ENCODE measurements around the gene HMGN3. TPM values are rescaled to one million over a fixed set of nuclear protein-coding genes. Genes with fewer than 3 reads are reported as not detected.

HMGN3 gene
- polyA plus RNA-seq, 1 donor from 2014 or later, result 121 TPM

GRCh38 chr6:79277109-79277508, 42.6 kb upstream of the HMGN3 start:
- Histone ChIP-seq H3K9ac (ENCODE audit: low read length) (no peak overlapping the region), H3K79me2 (replicated peaks; ENCODE audit: insufficient read depth, low read length) (no peaks in the 10 kb centered on the region), H3K4me3 (ENCODE audit: low read length) (no peak overlapping the region), H3F3A (ENCODE audit: insufficient read depth, low read length, poor library complexity, severe bottlenecking) (no peaks in the 10 kb centered on the region), H3K27me3 (ENCODE audit: insufficient read depth, low read depth, low read length) (no peaks in the 10 kb centered on the region), H3K9me2 (ENCODE audit: insufficient read depth, low read length) (no peaks in the 10 kb centered on the region), H3K4me2 (ENCODE audit: low read length) (no peak overlapping the region), H3K27ac (ENCODE audit: low read length) (no peak overlapping the region), H4K20me1 (ENCODE audit: insufficient read depth) (no peaks in the 10 kb centered on the region), H3K9me3 (ENCODE audit: low read length) (no peaks in the 10 kb centered on the region), H2AFZ (ENCODE audit: low read depth, low read length) (no peak overlapping the region), H3K36me3 (ENCODE audit: insufficient read depth, low read length) (no peaks in the 10 kb centered on the region)
- TF ChIP-seq REST (IDR thresholded peaks at IDR 0.05; ENCODE audit: borderline replicate concordance) (no peak), SMC3 (conservative IDR thresholded peaks at IDR 0.05; ENCODE audit: poor library complexity) (no peak), EZH2 (IDR thresholded peaks at IDR 0.05; ENCODE audit: borderline replicate concordance, insufficient read depth, low read length, poor library complexity, severe bottlenecking) (no peak)

GRCh38 chr6:79269877-79270276, 35.4 kb upstream of the HMGN3 start:
- no peak for TF ChIP-seq REST (IDR thresholded peaks at IDR 0.05; ENCODE audit: borderline replicate concordance)
- TF ChIP-seq EP300 (conservative IDR thresholded peaks at IDR 0.05; ENCODE audit: poor library complexity, severe bottlenecking), result no peak
- TF ChIP-seq POLR2AphosphoS5 (IDR thresholded peaks at IDR 0.05), result no peak
- TF ChIP-seq SMC3 (conservative IDR thresholded peaks at IDR 0.05; ENCODE audit: poor library complexity), result no peak
- no peak for TF ChIP-seq EZH2 (IDR thresholded peaks at IDR 0.05; ENCODE audit: borderline replicate concordance, insufficient read depth, low read length, poor library complexity, severe bottlenecking)
- no peak for TF ChIP-seq TAF1 (IDR thresholded peaks at IDR 0.05; ENCODE audit: low read depth)
- TF ChIP-seq CTCF (IDR thresholded peaks at IDR 0.05; ENCODE audit: poor library complexity, severe bottlenecking), result no peak
- no peak for TF ChIP-seq RAD21 (conservative IDR thresholded peaks at IDR 0.05)
- no peak for TF ChIP-seq MXI1 (conservative IDR thresholded peaks at IDR 0.05; ENCODE audit: poor library complexity, severe bottlenecking)
- Histone ChIP-seq H3K9me2 (ENCODE audit: insufficient read depth, low read length) (no peaks in the 10 kb centered on the region), H3F3A (ENCODE audit: insufficient read depth, low read length, poor library complexity, severe bottlenecking) (no peaks in the 10 kb centered on the region), H2AFZ (ENCODE audit: low read depth, low read length) (no peak overlapping the region), H3K27ac (ENCODE audit: low read length) (no peak overlapping the region), H3K79me2 (replicated peaks; ENCODE audit: insufficient read depth, low read length) (no peaks in the 10 kb centered on the region), H3K27me3 (ENCODE audit: insufficient read depth, low read depth, low read length) (no peaks in the 10 kb centered on the region), H3K9ac (ENCODE audit: low read length) (no peak overlapping the region), H4K20me1 (ENCODE audit: insufficient read depth) (no peaks in the 10 kb centered on the region), H3K36me3 (ENCODE audit: insufficient read depth, low read length) (no peaks in the 10 kb centered on the region), H3K4me2 (ENCODE audit: low read length) (no peak overlapping the region), H3K4me3 (ENCODE audit: low read length) (no peak overlapping the region), H3K9me3 (ENCODE audit: low read length) (no peaks in the 10 kb centered on the region)
